ENCODE measurements around the gene DDB1. TPM values are rescaled to one million over a fixed set of nuclear protein-coding genes. Genes with fewer than 3 reads are reported as not detected.

DDB1 gene
- total RNA-seq, 6 donors from 2014 or later, result 98.4 to 152 (median 139) TPM

DNA sequence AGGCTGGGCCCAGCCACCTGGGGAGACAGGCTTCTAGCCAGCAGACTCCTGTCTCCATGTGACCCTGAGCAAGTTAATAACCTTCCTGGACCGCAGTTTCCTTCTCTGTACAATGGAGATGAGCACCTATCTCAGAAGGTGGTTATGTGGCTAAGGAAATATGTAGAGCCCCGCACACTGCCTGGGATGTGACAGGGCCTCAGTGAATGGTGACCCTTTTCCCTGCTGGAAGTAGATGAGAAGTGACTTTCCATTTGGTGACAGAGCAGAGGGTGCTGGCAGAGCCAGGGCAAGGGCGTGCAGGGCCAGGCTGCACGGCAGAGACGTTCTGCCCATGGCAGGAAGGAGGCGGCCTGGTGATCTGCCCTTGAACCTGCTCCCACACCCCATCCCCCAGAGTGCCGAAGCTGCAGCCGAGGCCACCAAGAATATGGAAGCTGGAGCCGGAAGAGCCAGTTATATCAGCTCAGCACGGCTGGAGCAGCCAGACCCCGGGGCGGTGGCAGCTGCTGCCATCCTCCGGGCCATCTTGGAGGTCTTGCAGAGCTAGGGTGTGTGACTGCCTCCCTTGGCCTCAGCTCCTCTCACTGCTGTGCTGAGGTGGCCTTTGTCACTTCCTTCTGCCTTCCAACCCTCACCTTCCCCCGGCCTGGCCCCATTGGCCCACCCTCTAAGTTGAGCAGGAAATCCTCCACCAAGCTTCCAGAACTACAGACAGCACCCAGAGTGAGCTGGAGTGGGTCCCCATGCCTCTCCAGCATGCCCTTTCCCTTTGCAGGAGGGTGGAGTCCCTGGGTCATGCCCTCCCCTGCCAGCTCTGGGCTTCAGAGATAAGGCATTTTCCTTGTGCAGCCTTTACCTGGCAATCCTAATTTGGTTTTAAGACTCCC lies 13.3 kb upstream of the DDB1 start:
- WGBS, 2 donors, result 83% methylated on average over 7 to 14 of the region's 14 CpGs
- peak overlapping the region in 2 of 4 donors; percentile 49 to 60 for H3K27ac ChIP-seq
- no peak overlapping the region for H3K4me3 ChIP-seq
- no peak for TF ChIP-seq CTCF (IDR thresholded peaks at IDR 0.05)
- no peaks in the 10 kb centered on the region for H3K27me3 ChIP-seq
- no peaks in the 10 kb centered on the region for H3K9me3 ChIP-seq
- no peaks in the 10 kb centered on the region for H3K4me1 ChIP-seq
- DNase-seq (no peak), ATAC-seq (ENCODE audit: low FRiP score in 2 of 2) (no peak)
- H3K36me3 ChIP-seq, result peaks cover 0 to 64% (median 44%) of the 10 kb centered on the region in 4 donors

DNA sequence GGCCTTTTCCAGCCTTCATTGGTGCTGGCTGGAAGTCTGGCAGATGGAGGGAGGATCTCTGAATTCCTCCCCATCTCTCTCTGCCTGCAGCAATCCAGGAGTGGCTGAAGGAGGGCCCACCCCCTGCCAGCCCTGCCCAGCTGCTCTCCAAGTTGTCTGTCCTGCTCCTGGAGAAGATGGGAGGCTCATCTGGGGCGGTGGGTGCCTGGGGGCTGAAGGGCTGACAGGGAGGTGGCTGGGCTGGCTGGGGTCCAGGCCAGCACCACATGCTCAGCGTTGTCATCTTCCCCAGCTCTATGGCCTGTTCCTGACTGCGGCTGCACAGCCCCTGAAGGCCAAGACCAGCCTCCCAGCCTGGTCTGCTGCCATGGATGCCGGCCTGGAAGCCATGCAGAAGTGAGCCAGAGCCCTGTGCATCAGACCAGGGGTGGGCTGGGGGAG lies 12.3 kb upstream of the DDB1 start:
- no peak for TF ChIP-seq POLR2AphosphoS5 (IDR thresholded peaks at IDR 0.05)
- TF ChIP-seq CTCF (IDR thresholded peaks at IDR 0.05), result no peak
- no peak for TF ChIP-seq POLR2A (IDR thresholded peaks at IDR 0.05)
- TF ChIP-seq EP300 (IDR thresholded peaks at IDR 0.05), result no peak
- peak in 1 of 2 donors; percentile 18 for ATAC-seq (ENCODE audit: low FRiP score in 2 of 2)
- H3K9me3 ChIP-seq, result no peaks in the 10 kb centered on the region
- H3K36me3 ChIP-seq, result peaks cover 0 to 55% (median 36%) of the 10 kb centered on the region in 4 donors
- H3K27ac ChIP-seq, result peak overlapping the region in 3 of 4 donors; percentile 17 to 60 (median 49)
- WGBS, 2 donors, result 76% methylated on average over 3 of the region's 4 CpGs; no CpG with 5 or more reads in 1 of the 2 donors
- no peaks in the 10 kb centered on the region for H3K27me3 ChIP-seq
- no peaks in the 10 kb centered on the region for H3K4me1 ChIP-seq
- DNase-seq, result no peak
- H3K4me3 ChIP-seq, result no peak overlapping the region

DNA sequence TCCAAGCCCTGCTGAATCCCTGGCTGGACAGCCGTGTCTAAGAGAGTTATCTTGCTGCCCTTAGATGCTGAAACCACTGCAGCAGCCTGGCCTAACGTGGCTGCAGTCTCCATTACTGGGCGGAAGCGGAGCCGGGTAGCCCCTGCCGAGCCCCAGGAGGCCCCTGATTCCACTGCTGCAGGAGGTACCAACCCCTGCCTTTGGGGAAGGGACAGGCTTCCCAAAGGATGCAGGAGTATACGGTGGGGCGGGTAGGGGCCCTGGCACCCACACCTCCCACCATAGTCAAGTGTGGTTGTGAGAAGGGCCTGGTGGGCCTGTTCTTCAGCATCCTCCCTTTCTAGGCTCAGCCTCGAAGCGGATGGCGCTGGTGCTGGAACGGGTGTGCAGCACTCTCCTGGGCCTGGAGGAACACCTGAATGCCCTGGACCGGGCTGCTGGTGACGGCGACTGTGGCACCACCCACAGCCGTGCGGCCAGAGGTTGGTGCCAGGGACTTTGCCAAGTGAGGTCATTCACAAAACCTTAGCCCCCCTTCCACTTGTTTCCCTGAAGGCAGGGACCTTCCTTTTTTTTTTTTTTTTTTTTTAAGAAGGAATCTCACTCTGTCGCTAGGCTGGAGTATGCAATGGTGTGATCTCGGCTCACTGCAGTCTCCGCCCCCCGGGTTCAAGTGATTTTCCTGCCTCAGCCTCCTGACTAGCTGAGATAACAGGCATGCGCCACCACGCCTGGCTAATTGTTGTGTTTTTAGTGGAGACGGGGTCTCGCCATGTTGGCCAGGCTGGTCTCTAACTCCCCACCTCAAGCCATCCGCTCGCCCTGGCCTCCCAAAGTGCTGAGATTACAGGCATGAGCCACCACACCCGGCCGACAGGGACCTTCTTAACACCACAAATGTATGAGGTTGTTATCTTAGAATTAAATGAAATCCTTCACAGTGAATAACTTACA lies 11.2 kb upstream of the DDB1 start:
- Histone ChIP-seq H3K9me3 (no peaks in the 10 kb centered on the region), H3K27ac (peak overlapping the region in 2 of 4 donors; percentile 17 to 49), H3K4me3 (no peak overlapping the region), H3K36me3 (peaks cover 0 to 48% (median 29%) of the 10 kb centered on the region in 4 donors), H3K27me3 (no peaks in the 10 kb centered on the region), H3K4me1 (no peaks in the 10 kb centered on the region)
- WGBS, 2 donors, result 95 to 96% methylated on average over 23 to 29 of the region's 29 CpGs
- DNase-seq (peak in 1 of 2 donors; percentile 53), ATAC-seq (ENCODE audit: low FRiP score in 2 of 2) (no peak)
- TF ChIP-seq POLR2A (IDR thresholded peaks at IDR 0.05) (no peak), CTCF (IDR thresholded peaks at IDR 0.05) (no peak), POLR2AphosphoS5 (IDR thresholded peaks at IDR 0.05) (no peak), EP300 (IDR thresholded peaks at IDR 0.05) (no peak)

DNA sequence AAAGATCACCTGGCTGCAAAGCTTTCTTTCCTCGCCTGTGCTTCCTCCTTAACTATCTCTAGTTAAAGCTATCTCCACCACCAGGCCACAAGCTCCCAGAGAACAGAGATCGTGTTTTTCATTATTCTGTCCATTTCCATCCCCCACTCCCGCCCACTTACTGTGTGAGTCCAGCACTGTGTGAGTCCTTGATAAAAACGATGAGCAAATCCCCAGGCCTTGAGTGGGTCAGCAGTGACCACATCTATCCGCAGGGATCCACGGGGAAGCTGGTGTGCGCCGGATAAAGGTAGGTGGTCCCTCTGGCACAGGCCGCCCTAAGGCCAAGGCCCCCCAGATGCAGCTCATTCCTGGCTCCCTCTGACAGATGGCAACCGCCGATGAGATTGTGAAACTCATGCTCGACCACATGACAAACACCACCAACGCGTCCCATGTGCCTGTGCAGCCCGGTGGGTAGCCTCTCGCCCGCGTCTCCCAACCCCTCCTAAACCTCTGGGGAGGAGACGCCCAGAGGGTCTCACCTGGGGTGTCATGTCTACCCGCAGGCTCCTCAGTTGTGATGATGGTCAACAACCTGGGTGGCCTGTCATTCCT lies 9.4 kb upstream of the DDB1 start:
- ATAC-seq (ENCODE audit: low FRiP score in 2 of 2), result no peak
- H3K27ac ChIP-seq, result no peak overlapping the region
- peak in 1 of 2 donors; percentile 44 for DNase-seq
- peaks cover 0 to 35% (median 22%) of the 10 kb centered on the region in 4 donors for H3K36me3 ChIP-seq
- H3K4me3 ChIP-seq, result no peak overlapping the region
- H3K4me1 ChIP-seq, result no peaks in the 10 kb centered on the region
- 74 to 93% methylated on average over 16 to 20 of the region's 20 CpGs for WGBS, 2 donors
- H3K27me3 ChIP-seq, result no peaks in the 10 kb centered on the region
- H3K9me3 ChIP-seq, result no peaks in the 10 kb centered on the region
- TF ChIP-seq CTCF (IDR thresholded peaks at IDR 0.05) (no peak), POLR2AphosphoS5 (IDR thresholded peaks at IDR 0.05) (peak in 1 of 2 donors; percentile 26)
